Activated effector memory CD4-positive, alpha-beta T cell treated with Interleukin-2 at 50 U/mL for 16 hours (primary cell): Measurements from ENCODE around the gene PRX.
A peak's percentile ranks its signal among the peaks of the same experiment; 100 is the strongest.
"Not testable (repeated sequence)": the region's sequence is repeated elsewhere in the genome, so short reads cannot be mapped to it uniquely, and the experiment has no call there.

Source experiments
- DNase-seq: peaks from one replicate; pipeline ENCODE4 v3.0.0-alpha.2; 2020

PRX gene

GRCh38 chr19:40433391-40434216, 20.4 kb upstream of the PRX start:
- peak; percentile 51 for DNase-seq

GRCh38 chr19:40432760-40433159, 19.6 kb upstream of the PRX start:
- DNase-seq, result not testable (repeated sequence)

- DNase-seq, result no peak
These were observed 18.5 kb upstream of the PRX start for GRCh38 chr19:40431698-40432097.

GRCh38 chr19:40430242-40430641, 17.1 kb upstream of the PRX start:
- not testable (repeated sequence) for DNase-seq

DNA sequence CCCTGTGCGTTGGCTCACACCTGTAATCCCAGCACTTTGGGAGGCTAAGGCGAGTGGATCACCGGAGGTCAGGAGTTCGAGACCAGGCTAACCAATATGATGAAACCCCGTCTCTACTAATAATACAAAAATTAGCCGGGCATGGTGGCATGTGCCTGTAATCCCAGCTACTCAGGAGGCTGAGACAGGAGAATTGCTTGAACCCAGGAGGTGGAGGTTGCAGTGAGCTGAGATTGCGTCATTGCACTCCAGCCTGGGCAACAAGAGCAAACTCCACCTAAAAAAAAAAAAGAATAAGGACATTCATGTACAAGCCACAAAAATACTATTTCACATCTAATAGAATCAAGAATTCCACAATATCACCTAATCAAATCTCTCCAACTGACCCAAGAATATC, 15.0 kb upstream of the PRX start:
- not testable (repeated sequence) for DNase-seq

DNA sequence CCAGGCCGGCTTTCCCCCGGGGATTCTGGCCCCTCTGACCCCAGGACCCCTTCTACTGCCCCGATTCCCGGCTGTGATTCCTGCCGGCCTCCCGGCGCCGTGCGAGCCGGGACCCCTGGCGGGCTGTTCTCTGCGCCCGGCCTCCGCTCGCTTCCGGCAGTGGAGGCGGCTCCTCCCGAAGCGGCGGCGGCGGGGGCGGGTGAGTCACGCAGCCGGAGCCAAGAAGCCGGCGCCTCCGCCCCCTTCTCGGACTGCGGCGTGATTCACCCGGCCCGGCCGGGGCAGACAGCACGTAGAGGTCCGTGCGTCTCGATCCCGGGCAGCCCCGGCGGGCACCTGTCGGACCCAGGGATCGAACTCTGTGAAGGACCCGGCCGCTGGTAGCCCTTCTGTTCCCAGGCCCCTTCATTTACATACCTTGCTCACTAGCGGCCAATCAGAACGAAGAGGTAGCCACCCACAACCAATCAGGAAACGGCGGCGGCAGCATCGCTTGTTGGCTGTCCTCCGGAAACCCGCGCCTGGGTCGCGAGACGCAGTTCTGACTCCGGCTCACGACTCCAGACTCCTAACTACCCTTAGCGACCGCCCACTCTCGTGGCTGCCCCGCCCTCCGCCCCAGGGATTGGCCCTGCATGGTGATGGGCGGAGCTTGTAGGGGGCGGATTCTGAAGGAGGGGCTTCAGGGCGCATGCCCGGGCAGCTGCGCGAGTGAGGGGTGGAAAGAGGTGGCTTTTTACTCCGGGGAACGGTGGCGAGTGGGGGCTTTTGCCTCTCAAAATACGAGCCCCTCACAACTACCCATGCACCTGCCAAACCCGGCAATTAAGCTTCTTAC, 12.5 kb upstream of the PRX start, which contains the start of gene SERTAD1:
SERTAD1 (minus strand) TSS at position 543 of the 838 bp plus-strand sequence. CDS start 2,446 bp downstream, outside the sequence.
- DNase-seq, result peak; percentile 100

GRCh38 chr19:40424637-40425449, 11.7 kb upstream of the PRX start:
- DNase-seq, result no peak

GRCh38 chr19:40423938-40424337, 10.8 kb upstream of the PRX start:
- no peak for DNase-seq

GRCh38 chr19:40422748-40423566, 9.8 kb upstream of the PRX start:
- no peak for DNase-seq

DNA sequence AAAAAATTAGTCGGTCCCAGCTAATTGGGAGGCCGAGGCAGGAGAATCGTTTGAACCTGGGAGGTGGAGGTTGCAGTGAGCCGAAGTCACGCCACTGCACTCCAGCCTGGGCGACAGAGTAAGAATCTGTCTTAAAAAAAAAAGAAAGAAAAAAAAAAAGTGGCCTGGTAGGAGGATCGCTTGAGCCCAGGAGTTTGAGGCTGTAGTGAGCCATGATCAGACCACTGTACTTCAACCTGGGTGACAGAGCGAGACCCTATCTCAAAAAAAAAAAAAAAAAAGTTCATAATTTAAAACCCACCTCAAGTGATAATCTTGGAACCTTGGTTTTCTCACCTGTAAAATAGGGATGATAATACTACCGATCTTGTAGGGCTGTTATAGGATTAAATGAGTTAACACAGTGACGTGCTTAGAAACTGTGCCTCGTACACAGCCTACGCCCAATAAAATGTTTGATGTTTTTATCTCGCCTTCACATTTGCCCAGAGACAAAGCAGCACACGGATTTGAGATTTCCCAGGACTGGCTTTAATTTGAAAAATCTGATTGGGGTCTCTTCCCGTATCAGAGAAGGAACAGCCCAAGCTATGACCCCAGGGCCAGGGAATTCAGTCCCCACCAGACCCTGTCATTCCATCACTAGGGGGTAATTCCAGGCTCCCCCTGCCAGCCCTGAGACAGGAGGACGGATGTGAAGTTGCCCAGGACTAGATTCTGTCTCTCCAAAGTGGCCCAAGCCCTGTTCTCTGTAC, 9.0 kb upstream of the PRX start:
- no peak for DNase-seq

DNA sequence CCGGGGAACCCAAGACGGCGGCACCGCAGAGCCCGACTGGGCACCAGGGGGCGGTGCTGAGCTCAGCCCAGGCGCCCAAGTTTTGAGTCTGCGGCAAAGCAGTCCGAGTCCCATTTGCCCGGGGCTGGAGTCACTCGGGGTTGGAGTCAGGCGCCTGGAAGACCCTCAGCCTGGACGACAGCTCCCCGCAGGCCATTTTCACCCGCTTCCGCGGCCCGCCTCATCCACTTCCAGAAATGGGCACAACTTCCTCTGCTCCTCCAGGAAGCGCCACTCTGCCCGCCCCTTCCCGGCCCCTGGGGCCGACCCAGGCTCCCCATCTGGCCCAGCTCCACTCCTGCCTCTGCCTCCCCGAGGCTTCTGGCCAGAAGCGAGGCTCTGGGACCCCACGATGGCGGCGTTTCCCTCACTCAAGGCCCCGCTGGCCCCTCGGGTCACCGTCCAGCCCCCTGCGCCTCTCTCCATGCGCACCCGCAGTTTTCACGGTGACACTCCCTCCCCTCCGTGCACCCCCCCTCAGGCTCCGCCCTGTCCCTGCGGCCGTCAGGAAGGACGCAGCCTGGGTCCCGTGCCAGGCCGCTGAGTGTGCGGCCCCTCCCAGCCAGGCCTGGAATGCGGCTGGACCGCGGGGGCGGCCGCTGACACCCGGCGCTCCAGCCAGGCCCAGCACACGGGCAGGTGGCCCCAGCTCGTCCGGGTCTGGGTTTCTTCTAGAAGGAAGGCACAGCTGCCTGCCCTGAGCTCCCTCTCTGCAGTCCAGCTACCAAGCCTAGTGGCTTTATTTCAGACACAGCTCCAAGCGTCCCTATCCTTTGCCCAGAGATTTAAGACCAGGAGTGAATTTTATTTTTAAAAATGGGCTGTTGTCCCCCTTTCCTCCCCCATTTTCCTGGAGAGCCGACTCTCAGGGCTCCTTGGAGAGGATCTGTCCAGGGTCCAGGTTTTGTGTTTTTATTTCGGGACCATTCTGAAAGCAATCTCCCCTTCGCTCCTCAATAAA, 7.9 kb upstream of the PRX start:
- DNase-seq, result peak; percentile 70

DNA sequence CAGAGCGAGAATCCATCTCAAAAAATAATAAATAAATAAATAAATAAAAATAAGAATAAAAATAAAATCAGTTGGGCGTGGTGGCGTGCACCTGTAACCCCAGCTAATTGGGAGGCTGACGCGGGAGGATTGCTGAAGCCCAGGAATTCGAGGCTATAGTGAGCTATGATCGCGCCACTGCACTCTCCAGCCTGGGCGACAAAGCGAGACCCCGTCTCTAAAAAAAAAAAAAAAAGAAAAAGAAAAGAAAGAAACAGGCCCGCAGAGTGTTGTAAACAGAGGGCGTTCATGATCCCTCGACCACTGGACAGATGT, 7.2 kb upstream of the PRX start:
- DNase-seq, result no peak

DNA sequence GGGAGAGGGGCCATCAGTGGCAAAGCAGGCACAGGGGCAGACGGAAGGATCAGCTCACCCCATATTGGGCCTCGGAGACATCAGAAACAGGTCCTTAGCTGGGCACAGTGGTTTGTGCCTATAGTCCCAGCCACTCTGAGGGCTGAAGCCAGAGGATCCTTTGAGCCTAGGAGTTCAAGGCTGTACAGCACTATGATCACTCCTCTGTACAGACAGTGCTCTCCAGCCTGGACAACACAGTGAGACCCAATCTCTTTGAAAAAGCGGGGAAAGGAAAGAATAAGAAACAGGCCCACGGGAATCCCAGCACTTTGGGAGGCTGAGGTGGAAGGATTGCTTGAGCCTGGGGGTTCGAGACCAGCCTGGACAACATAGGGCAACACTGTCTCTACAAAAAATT, 6.6 kb upstream of the PRX start:
- no peak for DNase-seq

DNA sequence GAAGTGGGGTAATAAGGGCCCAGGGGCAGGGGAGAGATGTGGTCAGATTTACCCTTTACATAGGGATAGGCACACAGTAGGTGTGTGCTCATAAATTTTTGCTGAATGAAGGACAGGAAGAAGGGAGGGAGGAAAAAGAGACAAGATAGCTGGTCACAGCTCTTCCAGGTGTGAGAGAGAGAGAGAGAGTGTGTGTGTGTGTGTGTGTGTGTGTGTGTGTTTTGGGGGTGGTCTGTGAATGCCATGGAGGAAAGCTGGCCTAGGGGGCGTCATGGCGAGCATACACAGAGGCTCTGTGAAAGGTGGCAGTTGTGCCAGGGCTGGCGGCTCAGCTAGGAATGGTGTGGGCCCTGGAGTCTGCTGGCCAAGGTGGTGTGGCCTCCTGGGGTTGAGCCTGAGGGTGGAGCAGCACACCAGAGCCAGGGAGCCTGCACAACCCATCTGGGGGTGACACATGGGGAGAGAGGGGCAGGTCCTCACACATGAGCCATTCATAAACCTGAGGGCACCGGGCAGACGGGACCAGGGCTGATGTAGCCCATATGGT, 6.0 kb upstream of the PRX start:
- no peak for DNase-seq

GRCh38 chr19:40418040-40418439, 4.9 kb upstream of the PRX start:
- DNase-seq, result no peak

DNA sequence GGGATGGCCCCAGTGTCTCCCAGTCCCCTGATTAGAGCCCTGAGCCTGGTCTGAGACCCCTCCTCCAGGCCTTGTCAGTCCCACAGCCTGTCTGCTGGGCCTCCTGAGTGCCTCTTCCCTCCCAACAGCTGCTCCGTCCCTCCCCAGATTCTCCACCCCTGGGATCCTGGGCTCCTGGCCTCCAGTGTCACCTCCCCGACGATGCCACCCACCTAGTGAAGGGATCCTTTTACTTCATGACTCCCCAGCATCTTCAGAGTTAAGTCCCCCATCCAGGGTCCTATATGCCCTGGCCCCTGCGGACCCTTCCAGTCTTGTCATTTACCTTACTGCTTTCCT, 4.4 kb upstream of the PRX start:
- no peak for DNase-seq

DNA sequence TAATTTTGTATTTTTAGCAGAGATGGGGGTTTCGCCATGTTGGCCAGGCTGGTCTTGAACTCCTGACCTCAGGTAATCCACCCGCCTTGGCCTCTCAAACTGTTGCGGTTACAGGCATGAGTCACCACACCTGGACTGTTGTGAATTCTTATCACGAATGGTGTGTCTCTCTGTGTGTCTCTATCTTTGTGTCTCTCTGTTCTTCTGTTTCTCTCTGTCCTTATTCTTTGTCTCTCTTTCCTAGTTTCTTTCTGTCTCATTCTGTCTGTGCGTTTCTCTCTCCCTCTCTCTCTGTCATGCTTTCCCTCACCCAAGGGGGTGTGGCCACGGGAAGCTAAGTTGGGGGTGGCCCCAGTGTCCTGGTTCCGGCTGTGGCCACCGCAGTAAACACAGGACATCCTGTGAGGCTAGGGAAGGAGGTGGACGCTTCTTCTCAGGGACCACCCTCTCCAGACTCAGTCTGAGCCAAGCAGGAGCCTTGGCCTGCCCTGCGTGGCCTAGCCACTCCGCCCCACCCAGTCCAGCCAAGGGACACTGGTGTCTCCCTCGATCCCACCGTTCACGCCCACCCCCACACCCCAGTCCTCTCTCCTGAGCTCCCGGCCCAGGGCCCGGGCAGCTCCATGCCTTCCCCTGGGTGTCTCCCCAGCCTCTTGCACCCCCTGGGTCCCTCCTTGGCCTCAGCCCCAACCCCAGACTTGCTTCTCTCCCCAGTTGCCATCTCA, 3.9 kb upstream of the PRX start:
- DNase-seq, result no peak

DNA sequence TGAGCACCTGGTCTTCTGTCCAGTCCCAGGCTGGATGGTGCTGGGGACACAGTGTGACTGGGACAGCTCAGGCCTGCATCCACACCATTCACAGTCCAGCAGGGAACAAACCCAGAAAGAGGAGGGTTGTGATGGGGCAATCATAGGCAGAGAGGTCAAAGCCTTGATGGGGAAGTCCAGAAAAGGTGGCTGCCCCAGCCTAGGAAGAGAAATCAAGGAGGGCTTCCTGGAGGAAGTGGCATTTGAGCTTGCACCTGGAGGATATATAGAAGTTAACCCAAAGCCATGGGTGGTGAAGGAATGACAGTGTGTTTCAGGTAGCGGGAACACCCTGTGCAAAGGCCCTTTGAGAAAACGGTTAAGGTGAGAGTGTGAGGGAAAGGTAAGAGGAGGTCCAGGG, 2.6 kb upstream of the PRX start:
- DNase-seq, result no peak
